Measurements from ENCODE around the gene ZNF235.

The ZNF235 gene

GRCh38 chr19:44260695-44261446, 44.0 kb downstream of the ZNF235 start (continued):
- TF ChIP-seq ZNF585B (tag by site-specific recombination; IDR thresholded peaks at IDR 0.05): 0 out of 2 replicates have a peak, but pooled peaks have one; percentile 2
- TF ChIP-seq SP7 (tag by site-specific recombination; IDR thresholded peaks at IDR 0.05): peak; percentile 84
- TF ChIP-seq PRDM1 (tag by site-specific recombination; IDR thresholded peaks at IDR 0.05): peak; percentile 62
- peak; percentile 36; the same call in 1 of the 2 replicates for TF ChIP-seq IKZF3 (tag by site-specific recombination; IDR thresholded peaks at IDR 0.05)
- TF ChIP-seq, protein P1, sequence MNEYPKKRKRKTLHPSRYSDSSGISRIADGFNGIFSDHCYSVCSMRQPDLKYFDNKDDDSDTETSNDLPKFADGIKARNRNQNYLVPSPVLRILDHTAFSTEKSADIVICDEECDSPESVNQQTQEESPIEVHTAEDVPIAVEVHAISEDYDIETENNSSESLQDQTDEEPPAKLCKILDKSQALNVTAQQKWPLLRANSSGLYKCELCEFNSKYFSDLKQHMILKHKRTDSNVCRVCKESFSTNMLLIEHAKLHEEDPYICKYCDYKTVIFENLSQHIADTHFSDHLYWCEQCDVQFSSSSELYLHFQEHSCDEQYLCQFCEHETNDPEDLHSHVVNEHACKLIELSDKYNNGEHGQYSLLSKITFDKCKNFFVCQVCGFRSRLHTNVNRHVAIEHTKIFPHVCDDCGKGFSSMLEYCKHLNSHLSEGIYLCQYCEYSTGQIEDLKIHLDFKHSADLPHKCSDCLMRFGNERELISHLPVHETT (tag by site-specific recombination; IDR thresholded peaks at IDR 0.05): 0 out of 2 replicates have a peak, but pooled peaks have one; percentile 47
- TF ChIP-seq ZNF701 (tag by site-specific recombination; IDR thresholded peaks at IDR 0.05): no peak
- no peak for TF ChIP-seq ZNF426 (tag by site-specific recombination; IDR thresholded peaks at IDR 0.05)
- TF ChIP-seq, protein P2, sequence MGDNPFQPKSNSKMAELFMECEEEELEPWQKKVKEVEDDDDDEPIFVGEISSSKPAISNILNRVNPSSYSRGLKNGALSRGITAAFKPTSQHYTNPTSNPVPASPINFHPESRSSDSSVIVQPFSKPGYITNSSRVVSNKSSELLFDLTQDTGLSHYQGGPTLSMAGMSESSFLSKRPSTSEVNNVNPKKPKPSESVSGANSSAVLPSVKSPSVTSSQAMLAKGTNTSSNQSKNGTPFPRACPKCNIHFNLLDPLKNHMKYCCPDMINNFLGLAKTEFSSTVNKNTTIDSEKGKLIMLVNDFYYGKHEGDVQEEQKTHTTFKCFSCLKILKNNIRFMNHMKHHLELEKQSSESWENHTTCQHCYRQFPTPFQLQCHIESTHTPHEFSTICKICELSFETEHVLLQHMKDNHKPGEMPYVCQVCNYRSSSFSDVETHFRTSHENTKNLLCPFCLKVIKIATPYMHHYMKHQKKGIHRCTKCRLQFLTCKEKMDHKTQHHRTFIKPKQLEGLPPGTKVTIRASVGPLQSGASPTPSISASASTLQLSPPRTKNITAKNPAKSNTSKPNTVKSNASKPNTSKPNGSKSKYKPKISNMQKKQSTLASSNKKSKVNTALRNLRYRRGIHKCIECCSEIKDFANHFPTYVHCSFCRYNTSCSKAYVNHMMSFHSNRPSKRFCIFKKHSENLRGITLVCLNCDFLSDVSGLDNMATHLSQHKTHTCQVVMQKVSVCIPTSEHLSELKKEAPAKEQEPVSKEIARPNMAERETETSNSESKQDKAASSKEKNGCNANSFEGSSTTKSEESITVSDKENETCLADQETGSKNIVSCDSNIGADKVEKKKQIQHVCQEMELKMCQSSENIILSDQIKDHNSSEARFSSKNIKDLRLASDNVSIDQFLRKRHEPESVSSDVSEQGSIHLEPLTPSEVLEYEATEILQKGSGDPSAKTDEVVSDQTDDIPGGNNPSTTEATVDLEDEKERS (tag by site-specific recombination; IDR thresholded peaks at IDR 0.05): peak; percentile 92
- peak; percentile 12; the same call in 1 of the 2 replicates for TF ChIP-seq RBAK (tag by site-specific recombination; IDR thresholded peaks at IDR 0.05)
- TF ChIP-seq INSM2 (tag by site-specific recombination; IDR thresholded peaks at IDR 0.05): peak; percentile 31; the same call in 1 of the 2 replicates
- no peak for TF ChIP-seq HOXC10 (CRISPR knock-in tag; IDR thresholded peaks at IDR 0.05)
- no peak for TF ChIP-seq ZNF26 (tag by site-specific recombination; IDR thresholded peaks at IDR 0.05)
- TF ChIP-seq ZNF37A (tag by site-specific recombination; IDR thresholded peaks at IDR 0.05): peak; percentile 2; the same call in 1 of the 2 replicates
- TF ChIP-seq, protein P3, sequence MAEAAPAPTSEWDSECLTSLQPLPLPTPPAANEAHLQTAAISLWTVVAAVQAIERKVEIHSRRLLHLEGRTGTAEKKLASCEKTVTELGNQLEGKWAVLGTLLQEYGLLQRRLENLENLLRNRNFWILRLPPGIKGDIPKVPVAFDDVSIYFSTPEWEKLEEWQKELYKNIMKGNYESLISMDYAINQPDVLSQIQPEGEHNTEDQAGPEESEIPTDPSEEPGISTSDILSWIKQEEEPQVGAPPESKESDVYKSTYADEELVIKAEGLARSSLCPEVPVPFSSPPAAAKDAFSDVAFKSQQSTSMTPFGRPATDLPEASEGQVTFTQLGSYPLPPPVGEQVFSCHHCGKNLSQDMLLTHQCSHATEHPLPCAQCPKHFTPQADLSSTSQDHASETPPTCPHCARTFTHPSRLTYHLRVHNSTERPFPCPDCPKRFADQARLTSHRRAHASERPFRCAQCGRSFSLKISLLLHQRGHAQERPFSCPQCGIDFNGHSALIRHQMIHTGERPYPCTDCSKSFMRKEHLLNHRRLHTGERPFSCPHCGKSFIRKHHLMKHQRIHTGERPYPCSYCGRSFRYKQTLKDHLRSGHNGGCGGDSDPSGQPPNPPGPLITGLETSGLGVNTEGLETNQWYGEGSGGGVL (tag by site-specific recombination; IDR thresholded peaks at IDR 0.05): peak; percentile 47; the same call in 1 of the 2 replicates
- TF ChIP-seq ZNF416 (tag by site-specific recombination; IDR thresholded peaks at IDR 0.05): no peak
- TF ChIP-seq ZEB2 (tag by site-specific recombination; IDR thresholded peaks at IDR 0.05): peak; percentile 69
- TF ChIP-seq ZNF223 (tag by site-specific recombination; IDR thresholded peaks at IDR 0.05): peak; percentile 27; the same call in 1 of the 2 replicates
- peak; percentile 93 for TF ChIP-seq ZNF174 (tag by site-specific recombination; IDR thresholded peaks at IDR 0.05)
- no peak for TF ChIP-seq ZNF274 (IDR thresholded peaks at IDR 0.05; ENCODE audit: low read length)
- TF ChIP-seq ZNF274 (tag by site-specific recombination; IDR thresholded peaks at IDR 0.05; ENCODE audit: borderline replicate concordance): 0 out of 2 replicates have a peak, but pooled peaks have one; percentile 55
- TF ChIP-seq KLF17 (tag by site-specific recombination; IDR thresholded peaks at IDR 0.05): 0 out of 2 replicates have a peak, but pooled peaks have one; percentile 27
- TF ChIP-seq ZNF157 (tag by site-specific recombination; IDR thresholded peaks at IDR 0.05): 0 out of 2 replicates have a peak, but pooled peaks have one; percentile 40
- TF ChIP-seq ZFHX2 (tag by site-specific recombination; conservative IDR thresholded peaks at IDR 0.05): peak; percentile 61
- no peak for TF ChIP-seq SALL2 (tag by site-specific recombination; IDR thresholded peaks at IDR 0.05; ENCODE audit: borderline replicate concordance)
- peak; percentile 38 for TF ChIP-seq GLIS2 (tag by site-specific recombination; IDR thresholded peaks at IDR 0.05)
- 0 out of 2 replicates have a peak, but pooled peaks have one; percentile 23 for TF ChIP-seq ZSCAN5A (tag by site-specific recombination; IDR thresholded peaks at IDR 0.05)
- TF ChIP-seq ZNF140 (tag by site-specific recombination; IDR thresholded peaks at IDR 0.05): no peak

Data from HEK293 (cell line).